ENCODE results near the gene HSPA4L.
A peak's percentile ranks its signal among the peaks of the same experiment; 100 is the strongest.

Gene HSPA4L

GRCh38 chr4:127793528-127793927 lies 11.4 kb downstream of the HSPA4L start:
- no peak for TF ChIP-seq JUND (IDR thresholded peaks at IDR 0.05; ENCODE audit: low read depth)
- in situ Hi-C loops (cut with HindIII; ENCODE audit: low pct_unique_long_range_greater_than_20kb, low sequenced_read_pairs) = no loop called here
- no peak for DNase-seq (ENCODE audit: low read depth in 1 of 2, low spot score in 1 of 2)

GRCh38 chr4:127799711-127800110 lies 17.6 kb downstream of the HSPA4L start:
- DNase-seq (ENCODE audit: low read depth in 1 of 2, low spot score in 1 of 2) = no peak
- no peak for TF ChIP-seq JUND (IDR thresholded peaks at IDR 0.05; ENCODE audit: low read depth)
- in situ Hi-C loops (cut with HindIII; ENCODE audit: low pct_unique_long_range_greater_than_20kb, low sequenced_read_pairs) = no loop called here

GRCh38 chr4:127809173-127809800 lies 27.2 kb downstream of the HSPA4L start:
- no peak for TF ChIP-seq JUND (IDR thresholded peaks at IDR 0.05; ENCODE audit: low read depth)
- in situ Hi-C loops (cut with HindIII; ENCODE audit: low pct_unique_long_range_greater_than_20kb, low sequenced_read_pairs) = no loop called here
- peak in 1 of 2 experiments; percentile 6 for DNase-seq (ENCODE audit: low read depth in 1 of 2, low spot score in 1 of 2)

GRCh38 chr4:127810551-127810950 lies 28.4 kb downstream of the HSPA4L start:
- in situ Hi-C loops (cut with HindIII; ENCODE audit: low pct_unique_long_range_greater_than_20kb, low sequenced_read_pairs) = no loop called here
- TF ChIP-seq JUND (IDR thresholded peaks at IDR 0.05; ENCODE audit: low read depth) = no peak
- no peak for DNase-seq (ENCODE audit: low read depth in 1 of 2, low spot score in 1 of 2)

- no peak for DNase-seq (ENCODE audit: low read depth in 1 of 2, low spot score in 1 of 2)
- no peak for TF ChIP-seq JUND (IDR thresholded peaks at IDR 0.05; ENCODE audit: low read depth)
- in situ Hi-C loops (cut with HindIII; ENCODE audit: low pct_unique_long_range_greater_than_20kb, low sequenced_read_pairs) = no loop called here
Measured at GRCh38 chr4:127822430-127822829, 40.3 kb downstream of the HSPA4L start.

GRCh38 chr4:127828121-127828520 lies 46.0 kb downstream of the HSPA4L start:
- no peak for DNase-seq (ENCODE audit: low read depth in 1 of 2, low spot score in 1 of 2)
- in situ Hi-C loops (cut with HindIII; ENCODE audit: low pct_unique_long_range_greater_than_20kb, low sequenced_read_pairs) = no loop called here
- TF ChIP-seq JUND (IDR thresholded peaks at IDR 0.05; ENCODE audit: low read depth) = no peak

- in situ Hi-C loops (cut with HindIII; ENCODE audit: low pct_unique_long_range_greater_than_20kb, low sequenced_read_pairs) = no loop called here
- no peak for DNase-seq (ENCODE audit: low read depth in 1 of 2, low spot score in 1 of 2)
- no peak for TF ChIP-seq JUND (IDR thresholded peaks at IDR 0.05; ENCODE audit: low read depth)
Measured at GRCh38 chr4:127829014-127829413, 46.9 kb downstream of the HSPA4L start.

- no peak for DNase-seq (ENCODE audit: low read depth in 1 of 2, low spot score in 1 of 2)
- no peak for TF ChIP-seq JUND (IDR thresholded peaks at IDR 0.05; ENCODE audit: low read depth)
- in situ Hi-C loops (cut with HindIII; ENCODE audit: low pct_unique_long_range_greater_than_20kb, low sequenced_read_pairs) = no loop called here
Measured at GRCh38 chr4:127832585-127832984, 50.5 kb downstream of the HSPA4L start.

- no peak for TF ChIP-seq JUND (IDR thresholded peaks at IDR 0.05; ENCODE audit: low read depth)
- in situ Hi-C loops (cut with HindIII; ENCODE audit: low pct_unique_long_range_greater_than_20kb, low sequenced_read_pairs) = no loop called here
- no peak for DNase-seq (ENCODE audit: low read depth in 1 of 2, low spot score in 1 of 2)
Measured at GRCh38 chr4:127843704-127844600, 61.8 kb downstream of the HSPA4L start.

GRCh38 chr4:127844601-127845116 lies 62.5 kb downstream of the HSPA4L start:
- DNase-seq (ENCODE audit: low read depth in 1 of 2, low spot score in 1 of 2) = no peak
- no peak for TF ChIP-seq JUND (IDR thresholded peaks at IDR 0.05; ENCODE audit: low read depth)
- in situ Hi-C loops (cut with HindIII; ENCODE audit: low pct_unique_long_range_greater_than_20kb, low sequenced_read_pairs) = no loop called here

- no peak for DNase-seq (ENCODE audit: low read depth in 1 of 2, low spot score in 1 of 2)
- no peak for TF ChIP-seq JUND (IDR thresholded peaks at IDR 0.05; ENCODE audit: low read depth)
- in situ Hi-C loops (cut with HindIII; ENCODE audit: low pct_unique_long_range_greater_than_20kb, low sequenced_read_pairs) = no loop called here
Measured at GRCh38 chr4:127846061-127846460, 63.9 kb downstream of the HSPA4L start.

GRCh38 chr4:127846765-127847164 lies 64.6 kb downstream of the HSPA4L start:
- in situ Hi-C loops (cut with HindIII; ENCODE audit: low pct_unique_long_range_greater_than_20kb, low sequenced_read_pairs) = no loop called here
- no peak for TF ChIP-seq JUND (IDR thresholded peaks at IDR 0.05; ENCODE audit: low read depth)
- DNase-seq (ENCODE audit: low read depth in 1 of 2, low spot score in 1 of 2) = no peak
